Measurements from ENCODE around the gene M1AP.

Gene M1AP

DNA sequence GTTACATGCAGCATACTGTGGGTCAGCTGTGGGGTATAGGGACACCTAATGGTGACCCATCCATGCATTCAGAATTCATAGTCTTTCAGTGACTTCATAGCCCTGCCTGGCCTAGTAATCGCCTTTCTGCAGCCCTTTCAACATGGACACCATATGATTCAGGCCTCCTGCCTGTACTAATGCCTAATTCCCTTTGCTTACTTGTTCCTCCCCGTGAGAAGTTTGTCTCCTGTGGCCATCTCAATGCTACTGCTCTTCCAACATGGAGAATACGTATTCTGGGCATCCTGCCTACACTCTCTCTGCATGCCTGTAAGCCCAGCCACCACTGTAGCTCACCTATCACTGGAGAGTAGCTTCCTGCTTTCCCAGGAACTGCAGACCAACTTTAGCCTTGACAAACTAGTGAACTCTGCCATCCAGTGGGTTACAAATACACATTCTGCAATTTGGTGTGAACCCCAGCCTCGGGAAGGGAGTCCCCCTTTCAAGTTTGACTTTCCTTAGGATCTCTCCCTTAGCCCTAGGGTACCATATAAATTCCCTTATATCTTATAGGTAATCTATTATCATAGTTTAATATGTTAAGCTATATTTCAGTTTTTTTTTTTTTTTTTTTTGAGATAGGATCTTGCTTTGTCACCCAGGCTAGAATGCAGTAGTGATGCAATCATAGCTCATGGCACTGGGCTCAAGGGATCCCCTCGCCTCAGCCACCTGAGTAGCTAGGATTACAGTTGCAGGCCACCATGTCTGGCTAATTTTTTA is 22.3 kb downstream of the M1AP start:
- TF ChIP-seq, protein P1, sequence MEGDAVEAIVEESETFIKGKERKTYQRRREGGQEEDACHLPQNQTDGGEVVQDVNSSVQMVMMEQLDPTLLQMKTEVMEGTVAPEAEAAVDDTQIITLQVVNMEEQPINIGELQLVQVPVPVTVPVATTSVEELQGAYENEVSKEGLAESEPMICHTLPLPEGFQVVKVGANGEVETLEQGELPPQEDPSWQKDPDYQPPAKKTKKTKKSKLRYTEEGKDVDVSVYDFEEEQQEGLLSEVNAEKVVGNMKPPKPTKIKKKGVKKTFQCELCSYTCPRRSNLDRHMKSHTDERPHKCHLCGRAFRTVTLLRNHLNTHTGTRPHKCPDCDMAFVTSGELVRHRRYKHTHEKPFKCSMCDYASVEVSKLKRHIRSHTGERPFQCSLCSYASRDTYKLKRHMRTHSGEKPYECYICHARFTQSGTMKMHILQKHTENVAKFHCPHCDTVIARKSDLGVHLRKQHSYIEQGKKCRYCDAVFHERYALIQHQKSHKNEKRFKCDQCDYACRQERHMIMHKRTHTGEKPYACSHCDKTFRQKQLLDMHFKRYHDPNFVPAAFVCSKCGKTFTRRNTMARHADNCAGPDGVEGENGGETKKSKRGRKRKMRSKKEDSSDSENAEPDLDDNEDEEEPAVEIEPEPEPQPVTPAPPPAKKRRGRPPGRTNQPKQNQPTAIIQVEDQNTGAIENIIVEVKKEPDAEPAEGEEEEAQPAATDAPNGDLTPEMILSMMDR (IDR thresholded peaks at IDR 0.05; ENCODE audit: low read depth, low read length): no peak
- in situ Hi-C loops (cut with HindIII; ENCODE audit: low sequenced_read_pairs): no loop called here
- H3K4me3 ChIP-seq (ENCODE audit: low read depth, low read length): no peak overlapping the region
- no peak for DNase-seq (ENCODE audit: low read depth, low spot score)

DNA sequence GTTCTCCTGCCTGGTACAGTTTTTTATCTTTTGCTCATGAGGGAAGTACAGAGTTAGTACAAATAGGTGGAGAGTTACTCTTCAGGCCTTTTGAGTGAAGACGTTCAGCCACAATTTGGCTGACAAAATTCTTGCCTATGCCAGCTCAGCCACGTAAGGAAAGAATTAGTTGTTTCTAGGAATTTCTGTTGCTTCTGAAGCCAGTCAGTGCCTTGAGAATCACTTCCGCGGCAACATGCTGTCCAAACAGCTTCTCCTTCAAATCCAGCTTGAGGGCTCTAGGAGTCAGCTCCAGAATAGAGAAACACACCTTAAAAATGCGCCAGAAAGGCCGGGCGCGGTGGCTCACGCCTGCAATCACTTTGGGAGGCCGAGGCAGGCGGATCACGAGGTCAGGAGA is 27.5 kb downstream of the M1AP start:
- TF ChIP-seq, protein P1 (IDR thresholded peaks at IDR 0.05; ENCODE audit: low read depth, low read length): no peak
- in situ Hi-C loops (cut with HindIII; ENCODE audit: low sequenced_read_pairs): no loop called here

DNA sequence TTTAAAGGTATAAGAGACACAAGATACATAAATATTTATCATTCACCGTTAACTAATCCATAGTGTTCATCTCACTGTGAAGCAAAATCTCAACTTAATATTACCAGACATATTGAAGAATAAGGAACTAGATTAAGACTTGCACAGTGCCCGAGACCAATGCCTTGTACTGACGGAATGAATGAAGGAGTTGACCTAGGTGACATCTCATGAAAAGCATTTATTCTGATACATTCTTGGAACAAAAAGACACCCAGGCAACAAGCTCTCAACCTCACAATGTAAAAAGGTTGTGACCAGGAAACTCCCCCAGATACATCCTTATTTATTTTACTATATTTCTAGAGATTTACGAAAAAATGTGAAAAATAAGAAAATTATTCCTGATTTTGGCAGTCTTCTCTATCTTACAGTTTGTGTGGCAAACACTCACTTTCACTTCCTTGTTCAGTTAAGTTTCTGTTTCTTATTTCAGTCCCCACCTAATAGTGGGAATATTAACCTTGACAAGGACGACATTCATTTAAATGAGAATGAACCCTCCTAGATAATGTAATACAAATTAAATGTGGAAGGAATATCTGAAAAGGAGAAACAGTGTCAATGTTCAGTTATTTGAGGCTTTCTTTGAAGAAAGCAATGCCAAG is 28.4 kb downstream of the M1AP start:
- DNase-seq (ENCODE audit: low read depth, low spot score): no peak
- TF ChIP-seq, protein P1 (IDR thresholded peaks at IDR 0.05; ENCODE audit: low read depth, low read length): no peak
- no peak overlapping the region for H3K4me3 ChIP-seq (ENCODE audit: low read depth, low read length)
- in situ Hi-C loops (cut with HindIII; ENCODE audit: low sequenced_read_pairs): no loop called here

More for the DNA sequence above, 27.5 kb downstream of the M1AP start:
- no peak for DNase-seq (ENCODE audit: low read depth, low spot score)
- no peak overlapping the region for H3K4me3 ChIP-seq (ENCODE audit: low read depth, low read length)

- DNase-seq (ENCODE audit: low read depth, low spot score): no peak
- no peak overlapping the region for H3K4me3 ChIP-seq (ENCODE audit: low read depth, low read length)
- TF ChIP-seq, protein P1 (IDR thresholded peaks at IDR 0.05; ENCODE audit: low read depth, low read length): no peak
- in situ Hi-C loops (cut with HindIII; ENCODE audit: low sequenced_read_pairs): no loop called here
Measured at GRCh38 chr2:74618410-74619083, 29.6 kb downstream of the M1AP start.

DNA sequence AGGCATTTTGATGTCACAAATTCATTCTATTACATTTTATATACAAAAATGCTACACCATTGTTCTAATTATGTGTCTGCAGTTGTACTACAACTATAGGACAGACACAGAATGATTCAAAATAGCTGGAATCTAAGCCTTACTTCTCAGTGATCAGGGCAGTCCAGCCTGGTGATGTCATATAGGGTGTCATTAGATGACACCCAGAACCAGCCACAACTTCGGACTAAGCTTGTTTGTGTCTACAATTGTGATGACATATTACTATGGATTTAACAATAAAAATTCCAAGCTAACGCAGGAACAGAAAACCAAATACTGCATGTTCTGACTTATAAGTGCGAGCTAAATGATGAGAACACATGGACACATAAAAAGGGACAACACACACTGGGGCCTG is 31.0 kb downstream of the M1AP start:
- DNase-seq (ENCODE audit: low read depth, low spot score): no peak
- TF ChIP-seq, protein P1 (IDR thresholded peaks at IDR 0.05; ENCODE audit: low read depth, low read length): no peak
- in situ Hi-C loops (cut with HindIII; ENCODE audit: low sequenced_read_pairs): no loop called here
- no peak overlapping the region for H3K4me3 ChIP-seq (ENCODE audit: low read depth, low read length)

- H3K4me3 ChIP-seq (ENCODE audit: low read depth, low read length): no peak overlapping the region
- in situ Hi-C loops (cut with HindIII; ENCODE audit: low sequenced_read_pairs): no loop called here
- no peak for DNase-seq (ENCODE audit: low read depth, low spot score)
- TF ChIP-seq, protein P1 (IDR thresholded peaks at IDR 0.05; ENCODE audit: low read depth, low read length): no peak
Measured at GRCh38 chr2:74606927-74607326, 41.2 kb downstream of the M1AP start.
